GM19438 (cell line): ENCODE results near the gene NGLY1.

Experiments
- ATAC-seq: cut with Tn5 transposase; IDR thresholded peaks from one replicate; pipeline ENCODE4 v1.9.1; 2021; ENCODE audit warnings: low read depth; ENCODE audit not compliant: unreplicated experiment

NGLY1 gene

GRCh38 chr3:25785826-25786225 lies 2.6 kb upstream of the NGLY1 start:
- no peak for ATAC-seq

GRCh38 chr3:25784971-25785370 lies 1.7 kb upstream of the NGLY1 start:
- ATAC-seq: no peak

- peak; percentile 39 for ATAC-seq
Observed at GRCh38 chr3:25783661-25784512, 644 bp upstream of the NGLY1 start.

GRCh38 chr3:25782636-25782937 lies 656 bp downstream of the NGLY1 start:
- no peak for ATAC-seq

GRCh38 chr3:25781758-25782594 lies 1.3 kb downstream of the NGLY1 start:
- peak; percentile 43 for ATAC-seq

DNA sequence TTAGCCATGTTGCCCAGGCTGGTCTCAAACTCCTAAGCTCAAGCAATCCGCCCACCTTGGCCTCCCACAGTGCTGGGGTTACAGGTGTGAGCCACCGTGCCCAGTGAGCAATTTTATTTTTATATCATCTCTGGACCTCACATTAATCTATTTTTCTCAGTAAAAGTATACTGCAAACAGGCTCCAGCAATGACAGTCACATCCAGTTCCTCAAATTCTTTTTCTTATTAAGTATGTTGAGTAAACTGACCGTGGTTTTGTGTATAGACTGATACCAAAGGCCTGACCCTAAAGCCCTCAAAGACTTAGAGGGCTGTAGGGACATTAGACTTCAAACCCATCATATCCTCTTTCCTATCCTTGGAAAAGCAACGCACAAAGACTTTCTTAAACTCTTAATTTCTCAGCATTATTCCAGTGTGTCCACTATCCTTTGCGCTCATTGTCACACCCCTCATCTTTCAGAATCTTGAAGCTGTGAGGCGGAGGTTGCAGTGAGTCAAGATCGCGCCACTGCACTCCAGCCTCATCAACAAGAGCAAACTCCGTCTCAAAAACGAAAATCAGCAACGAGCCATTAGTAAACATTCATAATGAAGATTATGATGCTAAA lies 2.0 kb downstream of the NGLY1 start:
- ATAC-seq: no peak

- ATAC-seq: no peak
Observed at GRCh38 chr3:25780618-25781017, 2.6 kb downstream of the NGLY1 start.

DNA sequence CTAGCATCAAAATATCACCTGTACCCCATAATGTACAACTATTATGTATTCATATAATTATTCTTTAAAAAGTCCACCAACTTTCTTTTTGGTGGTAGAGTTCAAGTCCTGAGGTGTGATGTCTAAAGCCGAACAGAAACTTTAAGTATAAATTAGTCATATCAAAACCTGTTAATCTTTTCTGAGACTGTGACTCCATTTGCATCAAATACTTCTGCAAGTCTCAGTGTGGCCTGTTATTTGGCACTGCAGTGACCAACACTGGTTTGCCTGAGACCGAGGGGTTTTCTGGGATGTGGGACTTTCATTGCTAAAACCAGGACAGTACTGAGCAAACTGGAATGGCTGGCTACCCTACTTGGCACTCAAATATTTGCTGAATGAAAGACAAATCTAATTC lies 7.3 kb downstream of the NGLY1 start:
- peak; percentile 49 for ATAC-seq

- peak; percentile 76 for ATAC-seq
Observed at GRCh38 chr3:25768851-25769250, 14.4 kb downstream of the NGLY1 start.

- no peak for ATAC-seq
Observed at GRCh38 chr3:25751725-25752124, 31.5 kb downstream of the NGLY1 start.

- no peak for ATAC-seq
Observed at GRCh38 chr3:25751048-25751447, 32.2 kb downstream of the NGLY1 start.

- no peak for ATAC-seq
Observed at GRCh38 chr3:25749031-25749581, 34.1 kb downstream of the NGLY1 start.

DNA sequence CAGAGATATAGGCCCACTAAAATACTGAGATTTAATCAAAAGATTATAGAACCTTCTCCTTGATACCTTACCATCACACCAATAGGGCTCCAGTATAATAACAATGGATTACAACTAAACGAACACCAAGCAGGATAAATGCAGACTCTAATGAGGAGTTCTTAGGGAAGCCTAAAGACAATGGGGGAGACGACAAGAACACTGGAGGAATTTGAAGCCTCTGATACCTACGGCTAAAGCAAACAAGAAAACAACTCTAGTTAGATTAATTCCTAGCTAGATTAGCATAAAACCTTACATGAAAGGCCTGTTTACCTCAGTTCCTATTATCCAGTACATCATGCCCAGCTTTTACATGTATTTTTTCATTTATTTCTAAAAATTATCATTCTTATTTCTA lies 35.1 kb downstream of the NGLY1 start:
- ATAC-seq: no peak

DNA sequence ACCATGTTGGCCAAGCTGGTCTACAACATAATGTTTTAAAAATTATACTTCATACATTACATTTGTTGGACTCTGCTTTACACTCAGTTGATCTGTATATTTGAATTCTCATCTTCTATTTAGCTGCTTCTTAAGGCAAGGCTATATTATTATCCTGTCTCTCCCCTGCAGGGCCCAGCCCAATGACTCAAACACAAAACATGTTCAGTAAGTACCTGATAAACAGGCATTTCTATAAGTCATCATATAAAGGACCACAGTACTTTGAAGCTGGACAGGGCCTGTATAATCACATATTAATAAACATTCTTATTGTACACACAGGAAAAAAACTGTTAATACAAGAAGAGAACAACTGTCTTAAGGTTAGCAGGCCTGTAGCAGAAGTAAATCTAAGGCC lies 36.2 kb downstream of the NGLY1 start:
- no peak for ATAC-seq

DNA sequence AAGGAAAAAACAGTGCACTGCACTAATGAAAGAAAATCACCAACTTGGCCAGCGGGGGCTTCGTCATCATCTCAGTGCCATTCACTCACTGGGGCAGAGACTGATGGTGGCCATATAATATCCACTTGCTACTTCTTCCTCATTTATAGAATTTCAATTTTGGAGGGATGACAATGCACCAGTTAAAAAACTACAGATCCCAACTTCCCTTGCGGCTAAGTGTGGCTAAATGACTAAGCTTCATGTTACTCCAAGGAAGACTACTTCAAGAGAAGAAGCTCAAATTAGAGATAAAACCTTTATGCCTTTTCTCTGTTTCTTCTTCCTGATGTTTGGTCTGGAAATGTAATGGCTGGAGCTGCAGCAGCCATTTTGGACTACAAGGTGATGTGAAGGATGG lies 38.8 kb downstream of the NGLY1 start:
- ATAC-seq: no peak

- ATAC-seq: no peak
Observed at GRCh38 chr3:25728101-25728500, 55.1 kb downstream of the NGLY1 start.

GRCh38 chr3:25727316-25727715 lies 55.9 kb downstream of the NGLY1 start:
- no peak for ATAC-seq

DNA sequence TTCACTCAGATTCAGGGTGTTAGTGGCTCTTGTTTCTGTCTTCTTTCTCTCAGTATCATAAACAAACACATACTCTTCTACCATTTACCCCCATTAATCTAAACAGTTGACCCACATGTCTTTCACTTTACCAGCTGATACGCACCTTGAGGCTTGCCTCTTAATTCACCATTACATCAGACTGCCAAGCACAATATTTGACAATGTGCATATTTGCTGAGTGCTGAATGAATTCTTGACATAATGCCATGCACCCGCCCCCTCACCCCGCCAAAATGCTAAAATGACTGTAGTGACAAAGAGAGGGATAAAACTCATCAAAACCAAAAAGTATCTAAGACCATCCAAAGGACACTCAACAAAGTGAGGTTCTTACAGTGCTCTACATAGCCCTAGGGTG lies 57.4 kb downstream of the NGLY1 start:
- ATAC-seq: no peak

- ATAC-seq: no peak
Observed at GRCh38 chr3:25724948-25725645, 58.1 kb downstream of the NGLY1 start.

DNA sequence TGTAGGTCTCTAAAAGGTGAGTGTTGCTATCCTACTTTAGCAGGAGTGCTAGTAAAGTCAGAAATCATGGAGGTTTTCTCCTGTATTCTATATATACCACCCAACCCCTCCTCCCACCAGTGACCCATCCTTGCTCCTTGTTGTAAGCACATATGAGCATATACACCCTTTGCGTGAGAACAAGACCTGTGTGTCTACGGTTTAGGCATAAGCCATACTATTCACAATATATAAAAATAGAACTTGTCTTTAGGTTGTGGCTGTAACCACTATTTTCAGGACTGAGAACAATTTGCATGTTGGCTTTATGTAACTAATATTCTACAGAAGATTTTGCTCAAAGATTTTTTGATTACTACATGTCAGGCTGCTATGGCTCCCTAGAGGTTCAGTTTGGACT lies 59.4 kb downstream of the NGLY1 start:
- peak; percentile 66 for ATAC-seq

GRCh38 chr3:25719321-25719720 lies 63.9 kb downstream of the NGLY1 start:
- no peak for ATAC-seq
